NB4 (cell line): ENCODE results near the gene KLHDC7A.

Experiments used
- CTCF ChIP-seq: IDR thresholded peaks from one replicate; pipeline ENCODE4 v1.5.1; 2012; ENCODE audit warnings: low read depth, low read length
- MAX ChIP-seq: IDR thresholded peaks from 2 replicates; pipeline ENCODE4 v1.6.1; 2011; ENCODE audit warnings: low read depth, low read length
- POLR2A ChIP-seq: IDR thresholded peaks from 2 replicates; pipeline ENCODE4 v1.6.1; 2011; ENCODE audit warnings: mild to moderate bottlenecking; ENCODE audit not compliant: insufficient read length; ENCODE audit errors: extremely low read depth

GRCh38 chr1:18486195-18486594, 5.5 kb downstream of the KLHDC7A start:
- peak; percentile 49 for TF ChIP-seq CTCF
- TF ChIP-seq POLR2A, result no peak
- TF ChIP-seq MAX, result no peak
